Loucy (cell line): ENCODE data around the gene GAGE1.
"Not testable (repeated sequence)": the region's sequence is repeated elsewhere in the genome, so short reads cannot be mapped to it uniquely, and the experiment has no call there.

Experiments
- EZH2phosphoT487 ChIP-seq: fragments of 200-600 bp; IDR thresholded peaks from 2 replicates; pipeline ENCODE4 v1.6.1; 2018; ENCODE audit warnings: antibody characterized with exemption, mild to moderate bottlenecking, moderate library complexity, borderline replicate concordance
- TF ChIP-seq, protein P1 (sequence below): fragments of 200-600 bp; sonication (generic); conservative IDR thresholded peaks from 2 replicates; pipeline ENCODE4 v1.5.1; 2014; ENCODE audit warnings: mild to moderate bottlenecking, antibody characterized with exemption, low read length

DNA sequence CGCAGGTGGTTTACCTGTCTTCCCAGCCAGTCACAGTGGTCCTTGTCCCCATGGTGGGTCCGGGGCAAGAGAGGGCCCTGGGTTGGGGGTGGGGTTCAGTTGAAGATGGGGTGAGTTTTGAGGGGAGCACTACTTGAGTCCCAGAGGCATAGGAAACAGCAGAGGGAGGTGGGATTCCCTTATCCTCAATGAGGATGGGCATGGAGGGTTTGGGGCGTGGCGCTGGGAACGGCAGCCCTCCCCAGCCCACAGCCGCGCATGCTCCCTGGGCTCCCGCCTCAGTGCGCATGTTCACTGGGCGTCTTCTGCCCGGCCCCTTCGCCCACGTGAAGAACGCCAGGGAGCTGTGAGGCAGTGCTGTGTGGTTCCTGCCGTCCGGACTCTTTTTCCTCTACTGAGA, 19.2 kb upstream of the GAGE1 start, which contains the start of gene GAGE12H:
- TF ChIP-seq, protein P1, sequence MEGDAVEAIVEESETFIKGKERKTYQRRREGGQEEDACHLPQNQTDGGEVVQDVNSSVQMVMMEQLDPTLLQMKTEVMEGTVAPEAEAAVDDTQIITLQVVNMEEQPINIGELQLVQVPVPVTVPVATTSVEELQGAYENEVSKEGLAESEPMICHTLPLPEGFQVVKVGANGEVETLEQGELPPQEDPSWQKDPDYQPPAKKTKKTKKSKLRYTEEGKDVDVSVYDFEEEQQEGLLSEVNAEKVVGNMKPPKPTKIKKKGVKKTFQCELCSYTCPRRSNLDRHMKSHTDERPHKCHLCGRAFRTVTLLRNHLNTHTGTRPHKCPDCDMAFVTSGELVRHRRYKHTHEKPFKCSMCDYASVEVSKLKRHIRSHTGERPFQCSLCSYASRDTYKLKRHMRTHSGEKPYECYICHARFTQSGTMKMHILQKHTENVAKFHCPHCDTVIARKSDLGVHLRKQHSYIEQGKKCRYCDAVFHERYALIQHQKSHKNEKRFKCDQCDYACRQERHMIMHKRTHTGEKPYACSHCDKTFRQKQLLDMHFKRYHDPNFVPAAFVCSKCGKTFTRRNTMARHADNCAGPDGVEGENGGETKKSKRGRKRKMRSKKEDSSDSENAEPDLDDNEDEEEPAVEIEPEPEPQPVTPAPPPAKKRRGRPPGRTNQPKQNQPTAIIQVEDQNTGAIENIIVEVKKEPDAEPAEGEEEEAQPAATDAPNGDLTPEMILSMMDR, result not testable (repeated sequence)
- not testable (repeated sequence) for TF ChIP-seq EZH2phosphoT487
